ENCODE data around the gene H6PD.

Gene H6PD

GRCh38 chr1:9300573-9300972 lies 66.0 kb downstream of the H6PD start:
- no peak for DNase-seq

- no peak for DNase-seq
These were observed 68.4 kb downstream of the H6PD start for GRCh38 chr1:9302745-9303524.

GRCh38 chr1:9303916-9304315 lies 69.3 kb downstream of the H6PD start:
- no peak for DNase-seq

DNA sequence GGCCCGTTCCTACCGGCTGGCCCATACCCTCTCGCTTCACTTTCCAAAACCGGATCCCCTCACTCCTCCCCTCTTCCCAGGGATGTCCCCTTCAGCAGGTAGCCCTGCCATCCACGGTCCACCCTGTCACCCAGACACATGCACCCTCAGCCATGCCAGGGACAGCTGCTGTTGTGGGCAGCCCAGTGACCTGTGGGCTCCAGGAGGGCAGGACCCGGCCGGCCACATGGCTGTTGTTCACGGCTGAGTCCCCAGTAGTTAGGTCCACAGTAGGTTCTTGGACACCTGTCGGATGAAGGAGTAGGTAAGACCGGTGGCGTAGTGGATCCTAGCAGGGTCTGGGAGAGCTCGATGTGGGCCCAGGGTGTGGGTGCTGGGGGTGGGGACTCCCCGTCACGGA lies 70.6 kb downstream of the H6PD start:
- DNase-seq: no peak

- no peak for DNase-seq
These were observed 71.4 kb downstream of the H6PD start for GRCh38 chr1:9306006-9306405.

GRCh38 chr1:9307303-9307702 lies 72.7 kb downstream of the H6PD start:
- DNase-seq: no peak

DNA sequence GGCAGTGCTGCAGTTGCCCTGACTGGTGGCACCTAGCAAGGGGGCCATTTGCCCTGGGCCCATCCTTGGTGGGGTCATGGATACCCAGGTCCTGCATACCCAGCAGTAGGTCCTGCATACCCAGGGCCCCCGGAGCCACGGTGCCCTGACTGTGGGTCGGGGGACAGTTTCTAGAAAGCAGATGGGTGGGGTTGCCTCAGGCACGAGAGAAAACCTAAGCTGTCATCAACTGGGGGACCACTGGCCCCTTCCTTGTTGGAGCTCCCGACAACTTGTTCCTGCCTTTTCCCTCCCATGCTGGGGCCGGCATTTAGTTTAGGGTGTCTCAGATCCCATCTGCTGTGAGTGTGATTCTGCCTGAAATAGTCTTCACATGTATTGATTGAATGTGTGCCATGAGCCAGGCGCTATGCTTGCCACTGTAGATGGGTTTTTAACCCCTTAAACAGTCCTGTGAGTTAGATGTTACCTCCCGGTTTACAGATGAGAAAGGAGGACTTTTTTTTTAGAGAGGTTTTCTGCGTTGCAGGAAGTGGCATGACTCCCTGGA lies 73.7 kb downstream of the H6PD start:
- DNase-seq: no peak

GRCh38 chr1:9309080-9309479 lies 74.5 kb downstream of the H6PD start:
- DNase-seq: no peak

DNA sequence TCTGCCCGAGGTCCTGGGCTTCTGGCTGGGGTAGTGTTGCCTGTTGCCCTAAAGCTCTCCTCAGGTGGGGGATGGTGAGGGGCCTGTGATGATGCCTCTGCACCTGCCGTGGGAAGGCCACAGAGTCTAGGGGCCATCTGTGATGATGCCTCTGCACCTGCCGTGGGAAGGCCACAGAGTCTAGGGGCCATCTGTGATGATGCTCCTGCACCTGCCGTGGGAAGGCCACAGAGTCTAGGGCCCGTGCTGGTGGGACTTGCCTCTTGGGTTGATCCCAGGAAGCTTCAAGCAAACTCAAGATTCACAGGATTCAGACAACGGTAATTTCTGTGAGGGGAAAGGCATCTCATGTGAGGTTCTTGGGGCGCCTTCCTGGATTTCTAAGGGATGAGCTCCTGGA lies 75.4 kb downstream of the H6PD start:
- DNase-seq: no peak

DNA sequence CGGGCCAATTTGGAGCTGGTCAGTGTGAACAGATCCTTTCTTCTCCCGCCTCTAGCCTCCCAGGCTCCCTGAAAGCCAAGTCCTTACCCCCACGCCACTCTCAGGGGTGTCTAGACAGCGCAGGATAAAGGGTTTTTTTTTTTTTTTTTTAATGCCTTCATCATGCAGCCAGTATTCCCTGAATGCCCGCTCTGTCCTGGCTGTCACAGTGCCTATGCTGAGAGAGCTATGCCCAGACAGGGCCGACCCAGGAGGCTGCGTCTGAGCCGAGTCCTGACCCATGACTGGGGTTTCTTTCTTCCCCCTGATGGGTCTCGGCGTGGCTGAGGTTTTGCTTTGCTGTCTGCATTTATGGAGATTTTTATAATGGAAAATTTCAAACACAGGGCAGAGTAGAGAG lies 76.5 kb downstream of the H6PD start:
- no peak for DNase-seq

GRCh38 chr1:9311479-9311878 lies 76.9 kb downstream of the H6PD start:
- DNase-seq: no peak

DNA sequence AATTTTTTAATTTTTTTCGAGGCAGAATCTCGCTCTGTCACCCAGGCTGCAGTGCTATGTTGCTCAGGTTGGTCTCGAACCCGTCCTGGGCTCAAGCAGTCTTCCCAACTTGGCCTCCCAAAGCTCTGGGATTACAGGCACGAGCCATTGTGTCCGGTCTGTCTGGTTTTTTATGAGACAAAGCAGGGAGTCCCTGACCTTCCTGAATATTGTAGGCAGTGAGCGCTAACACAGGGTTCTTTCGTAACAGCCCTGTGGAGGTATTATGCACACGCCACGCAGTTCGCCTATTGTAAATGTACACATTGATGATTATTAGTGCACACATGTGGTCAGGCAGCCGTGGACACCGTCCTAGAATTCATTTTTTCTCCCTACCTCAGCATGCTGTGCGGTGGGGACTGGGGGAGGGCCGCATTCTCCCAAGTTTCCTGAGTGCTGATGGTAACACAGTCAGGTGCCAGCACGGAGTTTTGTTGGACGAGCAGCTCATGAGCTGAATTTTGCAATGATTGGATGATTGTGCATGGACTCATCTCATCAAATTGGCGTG lies 77.7 kb downstream of the H6PD start:
- DNase-seq: no peak

GRCh38 chr1:9313576-9313975 lies 79.0 kb downstream of the H6PD start:
- no peak for DNase-seq

GRCh38 chr1:9314111-9314510 lies 79.5 kb downstream of the H6PD start:
- no peak for DNase-seq

DNA sequence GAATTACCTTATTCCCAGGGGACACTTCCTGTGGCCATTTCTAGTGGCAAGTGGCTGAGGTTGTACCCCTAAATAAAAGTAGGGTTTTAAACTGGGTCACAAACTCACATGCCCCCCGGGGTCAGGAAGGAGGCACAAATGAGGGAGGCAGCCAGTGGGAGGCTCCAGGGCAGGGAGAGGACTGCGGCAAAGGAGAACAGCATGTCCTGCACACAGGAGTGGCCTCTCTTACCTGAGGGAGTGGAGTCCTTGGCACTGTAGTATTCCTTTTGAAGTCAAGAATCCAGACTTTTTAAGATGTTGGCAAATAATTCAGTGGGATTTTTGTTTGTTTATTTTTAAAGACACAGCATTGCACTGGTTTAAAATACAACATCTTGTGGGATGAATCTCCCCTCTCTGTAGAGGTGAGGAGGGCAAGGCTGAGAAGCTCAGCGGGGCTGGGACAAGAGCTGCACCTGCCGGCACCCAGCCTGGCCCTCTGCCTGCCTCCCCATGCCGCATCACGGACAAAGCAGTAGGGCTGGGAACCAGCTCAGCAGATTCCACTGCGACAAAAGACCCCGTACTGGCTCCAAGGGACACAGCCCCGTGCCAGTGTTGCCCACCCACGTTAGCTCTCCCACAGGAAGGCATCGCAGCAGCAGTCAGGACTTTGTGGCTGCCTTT lies 80.3 kb downstream of the H6PD start:
- no peak for DNase-seq

DNA sequence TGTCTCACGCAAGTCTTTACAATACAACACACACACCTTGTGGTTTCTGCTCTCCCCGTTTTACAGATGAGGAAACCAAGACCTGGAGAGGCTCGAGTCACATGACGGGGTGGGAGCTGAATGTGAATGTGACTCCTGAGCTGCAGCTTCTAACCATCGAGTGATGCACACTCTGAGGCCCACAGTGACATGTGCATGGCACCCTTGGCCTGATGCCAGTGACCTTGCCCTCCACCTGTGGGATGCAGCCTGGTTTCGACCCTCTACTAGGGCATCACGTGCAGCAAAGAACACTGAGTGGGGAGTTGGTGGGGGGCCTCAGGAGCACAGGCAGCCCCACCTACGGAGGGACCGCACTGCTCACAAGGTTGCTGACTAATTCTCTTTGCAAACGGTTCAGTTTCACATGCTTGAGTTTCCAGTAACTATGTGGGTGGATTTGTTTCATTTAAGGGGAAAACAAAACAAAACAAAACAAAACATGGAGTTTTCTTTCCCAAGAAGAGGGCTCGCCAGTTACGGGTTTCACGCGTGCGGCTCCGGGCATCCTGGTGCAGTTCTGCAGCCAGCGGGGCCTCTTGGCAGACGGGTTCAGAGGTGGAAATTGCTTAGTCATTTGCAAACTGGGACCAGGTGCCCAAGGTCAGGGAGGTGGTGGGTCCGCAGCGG lies 81.0 kb downstream of the H6PD start:
- DNase-seq: no peak

DNA sequence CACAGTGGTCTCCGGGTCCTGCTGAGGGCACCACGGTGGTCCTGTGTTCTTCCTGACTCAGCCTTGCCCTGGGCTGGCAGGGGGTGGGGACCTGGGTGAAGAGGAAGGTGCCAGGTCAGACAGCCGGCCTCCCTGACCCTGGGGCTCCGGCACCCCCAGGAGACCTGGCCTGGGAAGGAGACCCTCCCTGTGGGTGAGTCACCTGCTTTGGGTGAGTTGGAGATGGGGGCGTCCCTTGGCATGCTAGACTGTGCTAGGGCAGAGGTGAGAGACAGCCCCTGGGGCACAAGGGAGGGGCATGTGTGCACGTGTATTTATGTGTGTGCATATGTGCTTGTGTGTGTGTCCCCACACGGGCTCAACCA lies 81.5 kb downstream of the H6PD start:
- no peak for DNase-seq

- no peak for DNase-seq
These were observed 81.9 kb downstream of the H6PD start for GRCh38 chr1:9316512-9316911.

DNA sequence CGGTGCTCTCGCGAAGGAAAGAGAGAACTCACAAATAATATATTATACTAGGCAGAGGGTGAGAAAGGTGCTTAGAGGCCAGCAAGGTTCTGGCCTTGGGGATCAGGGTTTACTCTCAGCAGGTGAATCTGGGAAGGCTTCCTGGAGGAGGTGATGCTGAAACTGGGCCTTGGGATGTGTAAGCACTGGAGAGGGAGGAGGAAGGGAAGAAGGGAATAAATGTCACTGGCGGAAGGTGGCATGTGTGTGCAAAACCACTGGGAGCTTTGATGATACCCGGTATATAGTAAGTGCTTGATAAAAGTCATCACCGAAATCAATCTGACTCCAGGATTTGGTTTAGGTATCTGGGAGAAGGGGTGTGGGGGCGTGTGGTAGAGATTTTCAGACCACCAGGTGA lies 82.5 kb downstream of the H6PD start:
- DNase-seq: no peak

DNA sequence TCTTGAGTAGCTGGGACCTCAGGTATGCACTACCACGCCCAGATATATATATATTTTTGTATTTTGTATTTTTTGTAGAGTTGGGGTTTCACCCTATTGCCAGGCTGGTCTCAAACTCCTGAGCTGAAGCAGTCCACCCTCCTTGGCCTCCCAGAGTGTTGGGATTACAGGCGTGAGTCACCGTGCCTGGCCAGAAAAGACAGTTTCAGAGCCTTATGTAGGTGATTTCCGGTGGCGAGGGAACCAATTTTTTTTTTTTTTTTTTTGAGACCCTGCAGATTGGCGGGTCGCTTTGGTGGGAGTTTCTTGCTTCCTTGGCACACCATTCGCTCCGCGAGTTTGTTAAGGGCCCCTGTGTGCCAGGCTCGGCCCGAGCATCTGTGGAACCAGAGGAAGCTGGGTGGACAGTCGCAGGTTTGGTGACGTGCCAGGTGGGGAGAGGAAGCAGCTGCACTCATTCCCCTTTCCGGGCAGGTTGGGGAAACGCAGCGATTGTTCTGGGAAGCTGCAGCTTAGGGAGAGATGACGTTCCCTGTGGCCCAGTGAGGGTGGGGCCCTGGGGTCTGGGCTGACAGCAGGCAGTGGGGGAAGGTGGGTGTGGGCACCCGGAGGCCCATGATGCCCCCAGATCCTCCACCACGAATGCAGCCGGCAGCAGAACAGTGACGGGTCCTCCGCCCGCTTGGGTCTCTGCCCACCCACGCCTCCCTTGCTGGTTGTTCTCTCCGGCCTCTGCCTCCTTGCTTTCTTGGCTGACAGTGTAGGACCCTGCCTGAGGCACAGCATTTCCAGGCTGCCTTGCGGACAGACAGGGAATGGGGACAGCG lies 83.2 kb downstream of the H6PD start:
- no peak for DNase-seq

- DNase-seq: no peak
These were observed 84.7 kb downstream of the H6PD start for GRCh38 chr1:9319208-9319788.

DNA sequence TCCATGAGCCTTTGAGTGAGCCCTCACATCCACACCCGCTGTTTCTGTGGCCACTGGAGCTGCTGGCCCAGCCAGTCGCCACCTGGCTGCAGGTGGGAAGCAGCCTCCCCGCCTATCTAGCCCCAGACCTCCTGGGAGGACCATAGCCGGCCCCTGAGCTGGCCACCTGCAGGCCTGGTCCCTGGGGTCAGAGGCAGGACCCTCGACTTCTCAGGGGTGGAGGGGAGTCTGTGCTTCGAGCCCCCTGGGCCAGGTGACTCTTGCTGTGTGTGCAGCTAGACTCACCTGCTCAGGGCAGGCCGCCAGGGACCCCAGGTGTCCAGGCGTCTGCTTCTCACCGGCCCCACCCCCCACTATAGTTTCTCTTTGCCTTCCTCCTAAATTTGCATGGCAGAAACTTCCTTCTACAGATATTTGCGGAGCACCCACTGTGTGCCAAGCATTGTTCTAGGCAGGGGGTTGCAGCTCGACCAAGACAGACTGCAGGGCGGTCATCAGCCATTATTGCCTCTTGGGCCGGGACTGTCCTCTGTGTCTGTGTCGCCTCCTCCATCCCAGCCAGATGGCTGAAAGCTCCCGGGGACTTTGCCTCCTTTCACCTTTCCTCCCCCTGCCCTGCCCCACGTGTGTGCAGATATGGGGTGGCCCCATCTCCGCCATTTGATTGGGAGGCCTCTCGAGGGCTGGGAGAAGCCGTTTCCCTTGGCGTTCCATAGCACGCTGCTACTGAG lies 85.4 kb downstream of the H6PD start:
- DNase-seq: no peak
